BE2C (cell line): Measurements from ENCODE around the gene TES.

Source experiments
- DNase-seq: peaks from one replicate; pipeline ENCODE4 v3.0.0-alpha.2; 2020
- H3K27me3 ChIP-seq: fragments of 250-450 bp; sonication (Bioruptor Pico); 2 replicates; pipeline ENCODE4 v1.5.1; 2020; ENCODE audit warnings: mild to moderate bottlenecking
- H3K36me3 ChIP-seq: fragments of 250-450 bp; sonication (Bioruptor Pico); 2 replicates; pipeline ENCODE4 v1.5.1; 2020; ENCODE audit warnings: mild to moderate bottlenecking
- H3K4me1 ChIP-seq: fragments of 250-450 bp; sonication (Bioruptor Pico); 2 replicates; pipeline ENCODE4 v1.5.1; 2020
- H3K4me3 ChIP-seq: 2 replicates; pipeline ENCODE4 v1.5.1; 2011; ENCODE audit warnings: low read depth, low read length
- H3K9me3 ChIP-seq: fragments of 250-450 bp; sonication (Bioruptor Pico); 2 replicates; pipeline ENCODE4 v1.5.1; 2020
- TF ChIP-seq, protein P1 (sequence below): IDR thresholded peaks from 2 replicates; pipeline ENCODE4 v1.5.1; 2012; ENCODE audit warnings: mild to moderate bottlenecking, low read depth, low read length

Gene TES

DNA sequence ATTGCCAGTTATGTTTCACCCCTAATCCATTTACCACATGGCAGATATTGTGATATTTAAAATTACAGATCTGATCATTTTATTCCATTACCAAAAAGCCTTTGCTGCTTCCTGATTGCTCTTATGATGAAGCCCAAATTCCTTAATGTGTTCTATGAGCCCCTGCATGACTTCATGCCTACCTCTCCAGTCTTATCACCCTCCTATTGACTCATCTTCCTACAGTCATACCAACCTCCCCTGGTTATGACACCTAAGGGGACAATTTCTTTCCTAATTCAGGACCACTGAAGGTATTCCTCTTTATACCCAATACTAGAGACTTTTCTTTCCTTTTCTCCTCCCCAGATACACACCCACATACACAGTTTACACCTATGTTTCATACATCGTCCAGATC lies 36.0 kb downstream of the TES start:
- no peaks in the 10 kb centered on the region for H3K27me3 ChIP-seq
- no peaks in the 10 kb centered on the region for H3K36me3 ChIP-seq
- H3K4me3 ChIP-seq = no peak overlapping the region
- no peak for DNase-seq
- H3K4me1 ChIP-seq = no peaks in the 10 kb centered on the region
- no peaks in the 10 kb centered on the region for H3K9me3 ChIP-seq
- TF ChIP-seq, protein P1, sequence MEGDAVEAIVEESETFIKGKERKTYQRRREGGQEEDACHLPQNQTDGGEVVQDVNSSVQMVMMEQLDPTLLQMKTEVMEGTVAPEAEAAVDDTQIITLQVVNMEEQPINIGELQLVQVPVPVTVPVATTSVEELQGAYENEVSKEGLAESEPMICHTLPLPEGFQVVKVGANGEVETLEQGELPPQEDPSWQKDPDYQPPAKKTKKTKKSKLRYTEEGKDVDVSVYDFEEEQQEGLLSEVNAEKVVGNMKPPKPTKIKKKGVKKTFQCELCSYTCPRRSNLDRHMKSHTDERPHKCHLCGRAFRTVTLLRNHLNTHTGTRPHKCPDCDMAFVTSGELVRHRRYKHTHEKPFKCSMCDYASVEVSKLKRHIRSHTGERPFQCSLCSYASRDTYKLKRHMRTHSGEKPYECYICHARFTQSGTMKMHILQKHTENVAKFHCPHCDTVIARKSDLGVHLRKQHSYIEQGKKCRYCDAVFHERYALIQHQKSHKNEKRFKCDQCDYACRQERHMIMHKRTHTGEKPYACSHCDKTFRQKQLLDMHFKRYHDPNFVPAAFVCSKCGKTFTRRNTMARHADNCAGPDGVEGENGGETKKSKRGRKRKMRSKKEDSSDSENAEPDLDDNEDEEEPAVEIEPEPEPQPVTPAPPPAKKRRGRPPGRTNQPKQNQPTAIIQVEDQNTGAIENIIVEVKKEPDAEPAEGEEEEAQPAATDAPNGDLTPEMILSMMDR = no peak

DNA sequence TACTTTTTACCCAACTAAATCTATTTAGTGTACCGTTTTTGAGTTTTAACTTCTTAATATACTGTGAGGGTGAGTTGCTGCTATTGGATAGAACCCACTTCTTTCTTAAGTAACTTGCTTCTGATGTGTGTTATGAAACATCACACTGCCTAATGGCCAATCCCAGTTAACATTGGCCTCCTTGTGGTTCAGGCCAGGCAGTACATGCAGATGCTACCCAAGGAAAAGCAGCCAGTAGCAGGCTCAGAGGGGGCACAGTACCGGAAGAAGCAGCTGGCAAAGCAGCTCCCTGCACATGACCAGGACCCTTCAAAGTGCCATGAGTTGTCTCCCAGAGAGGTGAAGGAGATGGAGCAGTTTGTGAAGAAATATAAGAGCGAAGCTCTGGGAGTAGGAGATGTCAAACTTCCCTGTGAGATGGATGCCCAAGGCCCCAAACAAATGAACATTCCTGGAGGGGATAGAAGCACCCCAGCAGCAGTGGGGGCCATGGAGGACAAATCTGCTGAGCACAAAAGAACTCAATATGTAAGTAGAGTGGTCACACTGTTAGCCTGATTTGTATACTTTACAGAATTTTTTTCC lies 39.7 kb downstream of the TES start:
- H3K9me3 ChIP-seq = no peaks in the 10 kb centered on the region
- H3K4me1 ChIP-seq = no peaks in the 10 kb centered on the region
- H3K4me3 ChIP-seq = no peak overlapping the region
- H3K36me3 ChIP-seq = no peaks in the 10 kb centered on the region
- TF ChIP-seq, protein P1 = peak; percentile 45
- peak; percentile 13 for DNase-seq
- no peaks in the 10 kb centered on the region; the same call in 1 of the 2 replicates for H3K27me3 ChIP-seq

DNA sequence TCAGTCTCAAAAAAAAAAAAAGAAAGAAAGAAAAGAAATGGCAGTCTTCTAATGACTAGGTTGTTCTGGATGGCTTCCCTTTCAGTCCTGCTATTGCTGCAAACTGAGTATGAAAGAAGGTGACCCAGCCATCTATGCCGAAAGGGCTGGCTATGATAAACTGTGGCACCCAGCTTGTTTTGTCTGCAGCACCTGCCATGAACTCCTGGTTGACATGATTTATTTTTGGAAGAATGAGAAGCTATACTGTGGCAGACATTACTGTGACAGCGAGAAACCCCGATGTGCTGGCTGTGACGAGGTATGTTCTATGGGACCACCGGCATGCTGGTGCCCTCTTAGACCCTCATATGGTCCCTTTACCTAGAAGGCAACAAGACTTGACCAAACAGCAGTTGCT lies 41.3 kb downstream of the TES start:
- Histone ChIP-seq H3K36me3 (no peaks in the 10 kb centered on the region), H3K9me3 (no peaks in the 10 kb centered on the region)
- TF ChIP-seq, protein P1 = no peak

DNA sequence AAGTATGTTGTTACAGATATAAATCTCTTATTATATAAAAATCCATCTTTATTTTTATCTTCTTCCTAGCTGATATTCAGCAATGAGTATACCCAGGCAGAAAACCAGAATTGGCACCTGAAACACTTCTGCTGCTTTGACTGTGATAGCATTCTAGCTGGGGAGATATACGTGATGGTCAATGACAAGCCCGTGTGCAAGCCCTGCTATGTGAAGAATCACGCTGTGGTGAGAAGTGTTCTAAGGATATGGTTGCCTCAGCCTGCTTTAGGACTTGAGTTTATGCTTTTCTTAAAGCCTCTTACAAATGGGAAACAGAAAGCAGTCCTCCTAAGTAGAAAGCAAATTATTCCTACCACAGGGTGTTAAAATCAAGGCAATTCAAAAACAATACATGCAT lies 41.9 kb downstream of the TES start:
- Histone ChIP-seq H3K9me3 (no peaks in the 10 kb centered on the region), H3K4me3 (no peak overlapping the region), H3K27me3 (no peaks in the 10 kb centered on the region; the same call in 1 of the 2 replicates), H3K36me3 (no peaks in the 10 kb centered on the region), H3K4me1 (no peaks in the 10 kb centered on the region)
- TF ChIP-seq, protein P1 = no peak
- no peak for DNase-seq

More for the DNA sequence above, 41.3 kb downstream of the TES start:
- Histone ChIP-seq H3K4me3 (no peak overlapping the region), H3K27me3 (no peaks in the 10 kb centered on the region; the same call in 1 of the 2 replicates), H3K4me1 (no peaks in the 10 kb centered on the region)
- no peak for DNase-seq

DNA sequence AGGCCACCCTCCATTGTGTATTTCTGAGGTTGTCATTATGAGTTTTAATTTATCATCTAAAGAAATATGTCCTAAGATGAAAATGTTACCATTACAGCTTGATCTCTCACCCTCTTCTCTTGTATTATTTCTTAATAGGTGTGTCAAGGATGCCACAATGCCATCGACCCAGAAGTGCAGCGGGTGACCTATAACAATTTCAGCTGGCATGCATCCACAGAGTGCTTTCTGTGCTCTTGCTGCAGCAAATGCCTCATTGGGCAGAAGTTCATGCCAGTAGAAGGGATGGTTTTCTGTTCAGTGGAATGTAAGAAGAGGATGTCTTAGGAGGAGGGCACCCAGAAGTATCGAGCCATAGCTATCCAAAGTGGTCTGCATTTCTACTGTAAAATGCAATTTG lies 46.8 kb downstream of the TES start:
- Histone ChIP-seq H3K36me3 (no peaks in the 10 kb centered on the region), H3K4me3 (no peak overlapping the region), H3K4me1 (no peaks in the 10 kb centered on the region), H3K9me3 (no peaks in the 10 kb centered on the region), H3K27me3 (no peaks in the 10 kb centered on the region; the same call in 1 of the 2 replicates)
- DNase-seq = no peak
- TF ChIP-seq, protein P1 = no peak

DNA sequence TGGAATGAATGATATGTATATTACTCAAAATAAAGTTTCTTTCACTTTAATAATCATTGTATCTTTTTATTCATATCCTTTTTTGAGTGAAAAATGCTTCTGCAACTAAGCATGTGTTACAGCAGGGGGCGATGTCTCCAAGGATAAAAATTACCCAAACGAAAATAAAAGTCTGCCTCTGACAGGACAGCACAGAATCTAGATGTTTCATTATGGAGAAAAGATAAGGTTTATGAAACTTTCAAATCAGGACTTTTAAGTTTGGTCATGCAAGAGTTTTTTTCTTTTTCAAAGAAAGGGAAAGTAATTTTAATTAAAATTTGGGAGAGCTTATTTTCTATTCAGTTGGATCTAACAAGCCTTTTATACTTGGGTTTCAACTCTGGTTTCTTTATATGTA lies 48.4 kb downstream of the TES start:
- Histone ChIP-seq H3K4me1 (no peaks in the 10 kb centered on the region), H3K36me3 (no peaks in the 10 kb centered on the region), H3K9me3 (no peaks in the 10 kb centered on the region), H3K27me3 (no peaks in the 10 kb centered on the region), H3K4me3 (no peak overlapping the region)
- TF ChIP-seq, protein P1 = peak; percentile 69
- peak; percentile 25 for DNase-seq
